Measurements from ENCODE around the gene SEC14L5.

DNA sequence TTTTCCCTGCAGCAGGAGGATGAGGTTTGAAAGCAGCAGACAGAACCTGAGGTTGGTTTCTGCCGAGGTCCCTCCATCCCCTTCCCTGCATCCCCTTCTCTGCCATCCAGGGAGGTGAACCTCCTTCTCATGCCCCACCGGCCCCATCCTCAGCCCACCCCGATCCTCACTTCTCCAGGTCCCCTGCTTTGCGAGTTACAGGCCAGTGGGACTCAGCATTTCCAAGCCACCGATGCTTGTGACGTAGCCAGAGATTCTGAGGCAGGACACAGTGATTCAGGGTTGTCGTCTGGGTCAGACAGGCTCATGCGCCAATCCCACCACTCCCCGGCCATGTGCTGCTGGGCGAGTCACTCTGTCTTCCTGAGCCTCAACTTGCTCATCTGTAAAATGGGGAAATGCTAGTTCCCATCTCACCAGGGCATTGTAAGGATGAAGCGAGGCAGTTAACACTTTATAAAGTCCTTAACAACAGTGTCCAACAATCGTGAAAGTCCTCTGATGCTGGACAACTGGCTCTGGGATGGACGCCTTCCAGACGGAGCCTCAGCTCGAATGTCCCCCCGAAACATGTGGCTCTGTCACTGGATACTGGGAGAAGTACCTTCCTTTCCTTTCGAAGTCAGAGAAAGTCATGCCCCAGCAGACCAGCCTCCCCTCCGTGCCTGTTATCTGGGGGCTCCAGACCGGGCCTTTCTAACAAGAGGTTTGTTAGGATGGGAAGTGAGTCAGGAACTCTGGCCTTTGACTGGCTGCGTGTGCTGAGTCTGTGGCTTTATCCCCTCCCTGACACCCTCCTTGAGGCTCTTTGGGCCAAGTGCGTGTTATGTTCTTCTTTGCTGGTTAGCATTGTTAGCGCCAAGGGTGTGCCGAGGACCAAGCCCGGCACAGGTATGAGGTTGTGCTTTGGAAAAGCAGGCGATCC is 21.9 kb downstream of the SEC14L5 start:
- TF ChIP-seq, protein P1, sequence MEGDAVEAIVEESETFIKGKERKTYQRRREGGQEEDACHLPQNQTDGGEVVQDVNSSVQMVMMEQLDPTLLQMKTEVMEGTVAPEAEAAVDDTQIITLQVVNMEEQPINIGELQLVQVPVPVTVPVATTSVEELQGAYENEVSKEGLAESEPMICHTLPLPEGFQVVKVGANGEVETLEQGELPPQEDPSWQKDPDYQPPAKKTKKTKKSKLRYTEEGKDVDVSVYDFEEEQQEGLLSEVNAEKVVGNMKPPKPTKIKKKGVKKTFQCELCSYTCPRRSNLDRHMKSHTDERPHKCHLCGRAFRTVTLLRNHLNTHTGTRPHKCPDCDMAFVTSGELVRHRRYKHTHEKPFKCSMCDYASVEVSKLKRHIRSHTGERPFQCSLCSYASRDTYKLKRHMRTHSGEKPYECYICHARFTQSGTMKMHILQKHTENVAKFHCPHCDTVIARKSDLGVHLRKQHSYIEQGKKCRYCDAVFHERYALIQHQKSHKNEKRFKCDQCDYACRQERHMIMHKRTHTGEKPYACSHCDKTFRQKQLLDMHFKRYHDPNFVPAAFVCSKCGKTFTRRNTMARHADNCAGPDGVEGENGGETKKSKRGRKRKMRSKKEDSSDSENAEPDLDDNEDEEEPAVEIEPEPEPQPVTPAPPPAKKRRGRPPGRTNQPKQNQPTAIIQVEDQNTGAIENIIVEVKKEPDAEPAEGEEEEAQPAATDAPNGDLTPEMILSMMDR (conservative IDR thresholded peaks at IDR 0.05): no peak
- no peak for TF ChIP-seq EZH2 (IDR thresholded peaks at IDR 0.05; ENCODE audit: low read depth)
